Stimulated activated CD4-positive, alpha-beta T cell treated with anti-CD3 and anti-CD28 coated beads, Interleukin-4, amount 100 ng/mL, for 4 hours (primary cell): Measurements from ENCODE around the gene CAMKMT.

ENCODE experiments used
- DNase-seq, 2 experiments: peaks; one replicate each; pipeline ENCODE4 v3.0.0-alpha.2; 2020

CAMKMT gene

DNA sequence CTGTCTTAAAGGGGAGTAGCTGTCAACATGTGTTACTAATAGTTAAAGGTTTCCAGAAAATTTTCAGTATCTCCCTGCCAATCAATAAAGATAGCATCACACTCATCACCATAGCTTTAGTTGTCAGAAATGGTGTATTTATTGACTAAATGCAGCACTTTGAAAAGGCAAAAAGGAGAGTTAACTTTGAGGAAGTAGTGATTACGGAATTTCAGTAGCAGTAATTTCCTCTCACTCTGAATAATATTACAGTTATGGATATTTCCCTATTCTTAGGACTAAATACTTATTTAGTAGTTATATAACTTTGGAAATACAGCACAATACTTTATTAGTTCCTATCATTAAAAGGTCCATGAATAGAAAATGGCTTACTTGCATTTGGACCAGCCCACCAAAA is 250.5 kb downstream of the CAMKMT start:
- no peak for DNase-seq

DNA sequence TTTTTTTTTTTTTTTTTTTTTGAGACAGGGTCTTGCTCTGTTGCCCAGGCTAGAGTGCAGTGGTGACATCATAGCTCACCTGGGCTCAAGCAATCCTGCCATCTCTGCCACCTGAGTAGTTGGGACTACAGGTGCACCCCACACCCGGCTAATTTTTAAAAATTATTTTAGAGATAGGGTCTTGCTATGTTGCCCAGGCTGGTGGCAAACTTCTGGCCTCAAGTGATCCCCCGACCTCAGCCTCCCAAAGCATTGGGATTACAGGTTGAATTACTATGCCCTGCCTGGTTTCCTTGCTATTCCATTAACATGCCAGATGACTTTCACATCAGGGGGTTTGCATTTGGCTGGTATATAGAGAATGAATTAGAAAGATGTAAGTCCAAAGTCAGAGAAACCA is 253.2 kb downstream of the CAMKMT start:
- DNase-seq: no peak

- DNase-seq: no peak
Observed at GRCh38 chr2:44615950-44616518, 254.3 kb downstream of the CAMKMT start.

- DNase-seq: no peak
Observed at GRCh38 chr2:44616667-44617155, 255.0 kb downstream of the CAMKMT start.

- no peak for DNase-seq
Observed at GRCh38 chr2:44618251-44619023, 256.7 kb downstream of the CAMKMT start.

DNA sequence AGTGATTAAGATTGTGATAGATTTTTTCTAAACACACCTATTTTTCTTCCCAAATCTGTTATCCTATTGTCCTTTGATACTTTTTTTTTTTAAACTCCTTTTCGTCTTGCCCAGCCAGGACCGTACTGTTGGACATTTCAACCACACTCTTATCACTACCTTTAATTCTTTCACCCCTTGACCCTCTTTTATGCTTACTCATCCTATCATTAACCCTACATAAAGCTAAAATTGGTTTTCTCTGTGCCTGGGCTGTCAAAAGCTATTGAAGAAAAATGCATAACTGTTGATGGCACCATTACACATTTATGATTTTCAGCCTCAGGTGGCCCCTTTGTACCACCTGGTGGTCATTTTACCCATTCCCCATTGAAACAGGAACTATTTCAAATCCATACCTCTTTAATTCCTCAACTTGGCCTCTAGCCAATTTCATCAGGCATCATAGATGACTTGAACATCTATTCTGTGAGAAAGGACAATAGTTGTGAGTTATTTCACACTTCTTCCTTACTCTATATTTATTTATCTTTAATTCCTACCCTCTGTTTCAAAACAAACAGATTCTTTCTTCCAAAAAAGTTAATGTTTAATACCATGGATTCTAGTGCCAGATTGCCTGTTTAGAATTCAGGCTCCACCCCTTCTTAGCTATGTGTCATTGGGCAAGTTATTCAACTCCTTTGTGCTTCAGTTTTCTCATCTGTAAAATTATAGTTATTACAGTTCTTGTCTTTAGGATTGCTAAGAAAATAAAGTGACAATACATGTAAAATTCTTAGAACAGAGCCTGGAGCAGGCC is 258.6 kb downstream of the CAMKMT start:
- DNase-seq: no peak

DNA sequence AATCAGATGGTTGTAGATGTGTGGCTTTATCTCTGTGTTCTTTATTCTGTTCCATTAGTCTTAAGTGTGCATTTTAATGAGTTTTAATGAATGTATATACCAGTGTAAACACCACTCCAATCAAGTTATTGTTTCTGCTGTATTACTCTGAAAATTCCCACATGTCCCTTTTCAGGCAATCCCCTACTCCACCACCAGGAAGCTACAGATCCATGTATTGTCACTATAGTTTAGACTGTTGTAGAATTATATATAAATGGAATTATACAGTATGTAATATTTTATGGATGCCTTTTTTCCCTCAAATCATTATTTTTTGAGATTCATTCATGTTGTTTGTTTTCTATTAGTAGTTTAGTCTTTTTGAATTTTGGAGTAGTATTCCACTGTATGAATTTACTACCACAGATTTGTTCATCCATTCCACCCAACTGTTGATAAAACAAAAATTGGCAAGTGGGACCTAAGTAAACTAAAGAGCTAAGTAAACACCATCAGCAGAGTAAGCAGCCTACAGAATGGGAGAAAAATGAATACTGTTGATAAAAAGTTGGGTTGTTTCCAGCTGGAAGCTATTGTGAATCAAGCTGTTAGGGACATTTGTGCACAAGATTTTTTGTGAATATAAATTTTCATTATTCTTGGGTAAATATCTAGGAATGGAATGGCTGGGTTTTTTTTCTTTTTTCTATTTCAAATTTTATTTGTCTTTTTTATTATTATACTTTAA is 262.0 kb downstream of the CAMKMT start:
- no peak for DNase-seq

DNA sequence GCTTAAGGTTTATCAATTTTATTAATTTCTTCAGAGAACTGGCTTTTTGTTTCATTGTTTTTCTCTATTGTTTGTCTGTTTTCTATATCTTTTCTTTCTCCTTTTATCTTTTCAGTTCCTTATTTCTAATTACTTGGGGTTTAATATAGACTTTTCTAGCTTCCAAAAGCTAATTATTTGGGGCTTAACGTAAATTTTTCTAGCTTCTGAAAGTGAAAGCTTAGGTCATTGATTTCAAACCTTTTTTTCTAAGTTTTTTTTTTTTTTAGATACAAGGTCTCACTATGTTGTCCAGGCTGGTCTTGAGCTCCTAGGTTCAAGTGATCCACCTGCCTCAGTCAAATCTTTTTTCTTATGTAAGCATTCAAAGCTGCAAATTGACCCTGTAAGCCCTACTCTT is 266.6 kb downstream of the CAMKMT start:
- DNase-seq: no peak

DNA sequence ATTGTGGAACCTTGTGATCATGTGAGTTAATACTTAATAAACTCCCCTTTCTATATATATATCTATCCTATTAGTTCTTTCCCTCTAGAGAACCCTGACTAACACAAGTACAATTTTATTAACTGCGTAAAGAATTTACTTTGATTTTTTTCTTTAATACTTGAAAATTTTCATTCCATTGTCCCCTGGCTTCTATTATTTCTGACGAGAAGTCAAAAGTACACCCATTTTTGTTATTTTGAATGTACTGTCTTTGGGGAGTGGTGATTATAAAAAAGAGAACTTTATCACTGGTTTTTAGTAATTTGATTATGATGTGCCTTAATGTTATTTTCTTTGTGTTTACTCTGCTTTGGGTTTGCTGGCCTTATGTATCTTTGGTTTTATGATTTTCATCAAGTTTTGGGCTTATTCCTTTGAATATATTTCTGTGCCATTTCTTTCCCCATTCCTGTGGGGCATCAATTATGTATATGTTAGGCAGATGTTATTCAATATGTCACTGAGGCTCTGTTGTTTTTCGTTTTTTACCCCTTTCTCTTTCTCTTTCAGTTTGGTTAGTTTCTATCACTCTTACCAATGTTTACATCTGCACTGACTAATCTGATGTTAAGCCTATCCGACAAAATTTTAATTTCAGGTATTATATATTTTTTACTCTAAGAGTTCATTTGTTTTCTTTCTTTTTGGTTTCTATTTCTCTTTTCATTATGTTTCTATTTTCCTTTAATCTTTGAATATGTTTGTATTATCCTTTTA is 271.4 kb downstream of the CAMKMT start:
- DNase-seq: no peak

- no peak for DNase-seq
Observed at GRCh38 chr2:44635725-44636124, 274.0 kb downstream of the CAMKMT start.

DNA sequence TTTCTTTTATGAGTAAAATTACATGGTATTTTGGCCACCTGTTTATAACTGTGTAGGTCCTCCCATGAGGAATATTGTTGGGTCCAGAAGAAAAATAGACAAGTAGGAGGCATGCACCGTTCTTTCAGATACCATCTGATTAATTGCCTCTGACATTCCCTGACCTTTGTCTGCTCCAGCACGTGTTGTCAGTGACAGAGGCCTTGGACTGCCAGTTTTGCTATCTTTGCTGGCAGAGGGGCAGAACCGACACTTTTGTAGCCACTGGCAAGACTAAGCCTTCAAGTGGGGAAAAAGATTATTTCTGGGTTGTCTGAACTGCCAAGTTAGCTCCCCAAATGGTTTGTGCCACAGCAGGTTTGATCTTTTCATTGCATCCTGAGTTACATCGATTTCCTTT is 276.9 kb downstream of the CAMKMT start:
- no peak for DNase-seq

- DNase-seq: no peak
Observed at GRCh38 chr2:44639399-44639798, 277.7 kb downstream of the CAMKMT start.

DNA sequence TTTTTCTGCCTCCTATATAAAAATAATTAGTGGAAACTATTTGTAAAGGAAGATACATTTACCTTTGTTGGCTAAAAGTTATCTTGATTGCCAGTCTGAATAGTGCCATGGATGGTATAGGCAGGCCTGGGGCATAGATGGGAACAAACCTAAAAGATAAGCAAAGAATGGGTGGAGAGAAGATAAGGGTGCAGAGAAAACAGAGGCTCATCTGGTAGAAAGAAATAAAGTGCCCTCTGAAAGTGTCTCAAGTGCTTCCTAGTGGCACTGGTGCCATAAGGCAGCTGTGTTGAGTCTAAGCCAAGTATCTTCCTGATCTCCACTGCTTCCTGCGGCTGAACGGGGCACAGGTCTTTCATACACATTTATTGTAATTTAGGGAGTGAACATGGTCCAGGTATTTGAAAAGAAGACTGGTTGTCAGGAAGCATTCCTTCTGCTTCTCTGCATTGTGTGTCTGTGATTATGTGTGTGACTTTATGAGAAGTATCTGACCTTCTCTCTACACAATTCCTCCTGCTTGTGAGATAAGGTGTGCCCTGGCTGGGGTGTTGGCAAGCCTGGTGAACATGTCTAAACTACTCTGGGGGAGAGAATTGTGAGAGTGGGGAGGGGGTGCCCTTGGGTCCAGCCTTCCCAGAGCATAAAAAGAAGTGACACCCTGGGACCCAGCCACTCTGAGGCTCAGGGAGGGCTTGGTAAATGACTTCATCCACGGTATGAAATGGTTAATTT is 280.5 kb downstream of the CAMKMT start:
- no peak for DNase-seq

DNA sequence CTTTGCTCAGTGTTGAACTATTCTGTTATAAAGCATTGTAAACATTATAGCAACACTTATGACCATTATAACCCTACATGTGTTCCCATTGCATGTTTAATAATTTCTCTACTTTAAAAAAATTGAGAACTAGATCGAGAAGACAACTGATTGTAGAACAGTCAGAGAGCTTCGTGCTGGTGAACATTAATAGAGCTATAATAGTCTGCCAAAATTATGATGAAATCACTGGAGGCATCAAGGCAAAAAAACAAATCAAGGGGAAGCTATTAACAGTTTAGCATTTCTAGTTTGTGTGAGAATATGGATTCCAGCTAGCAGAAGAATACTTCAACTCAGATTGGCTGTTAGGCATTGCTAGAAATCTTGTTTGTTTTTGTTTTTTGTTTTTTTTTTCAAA is 284.2 kb downstream of the CAMKMT start:
- DNase-seq: no peak

- DNase-seq: no peak
Observed at GRCh38 chr2:44649381-44649780, 287.6 kb downstream of the CAMKMT start.

DNA sequence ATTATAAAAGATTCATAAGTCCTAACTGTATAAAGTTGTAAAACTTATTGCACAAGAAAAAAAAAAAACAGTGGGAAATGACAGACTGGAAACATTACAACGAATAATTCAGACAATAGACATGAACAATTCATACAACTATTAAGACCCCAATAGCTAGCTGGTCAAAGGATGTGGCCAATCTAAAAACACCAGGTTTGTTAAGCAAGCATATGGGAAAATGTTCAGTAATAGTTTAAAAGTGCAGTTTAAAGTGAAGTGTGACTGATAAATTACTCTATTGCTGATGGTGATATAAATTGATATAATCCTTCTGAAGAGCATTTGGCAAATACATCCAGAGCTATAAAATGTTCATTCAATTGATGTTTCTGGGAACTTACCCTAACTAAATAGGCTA is 289.0 kb downstream of the CAMKMT start:
- DNase-seq: no peak

DNA sequence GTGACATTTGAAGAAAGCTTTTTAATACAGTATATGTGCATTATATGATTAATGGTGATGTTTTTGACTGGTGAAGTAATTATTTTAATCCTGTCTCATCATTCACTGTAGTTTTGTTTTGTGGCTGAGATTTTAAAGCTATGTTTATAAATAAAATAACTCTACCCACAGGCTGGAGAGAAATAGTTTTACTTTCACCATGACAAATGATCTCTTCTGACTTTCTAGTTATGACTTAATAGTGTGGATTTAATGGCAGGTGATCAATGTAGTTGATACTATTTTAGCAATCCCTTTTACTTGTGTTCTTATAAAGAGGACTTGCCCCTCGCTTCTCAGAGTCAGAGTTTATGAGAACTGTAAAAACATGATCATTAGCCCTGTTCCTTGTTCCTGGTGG is 290.2 kb downstream of the CAMKMT start:
- no peak for DNase-seq

DNA sequence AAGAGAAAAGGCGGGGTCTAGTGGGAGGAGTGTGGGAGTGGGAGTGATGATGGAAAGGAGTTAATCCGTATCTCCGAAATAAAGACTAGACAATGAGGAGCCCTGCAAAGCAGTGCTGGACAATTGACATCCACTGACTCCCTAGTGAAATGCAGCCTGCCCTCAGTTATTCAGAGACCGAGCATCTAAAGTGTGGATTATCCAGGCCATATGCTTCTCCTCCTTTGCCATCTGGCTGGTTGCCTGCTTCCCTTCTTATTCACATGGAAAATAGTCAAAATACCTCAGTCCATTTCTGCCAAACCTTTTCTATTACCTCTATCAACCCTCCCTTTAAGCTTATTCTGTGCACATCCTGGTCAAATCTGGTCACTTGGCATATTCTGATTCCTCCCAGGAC is 291.0 kb downstream of the CAMKMT start:
- no peak for DNase-seq

DNA sequence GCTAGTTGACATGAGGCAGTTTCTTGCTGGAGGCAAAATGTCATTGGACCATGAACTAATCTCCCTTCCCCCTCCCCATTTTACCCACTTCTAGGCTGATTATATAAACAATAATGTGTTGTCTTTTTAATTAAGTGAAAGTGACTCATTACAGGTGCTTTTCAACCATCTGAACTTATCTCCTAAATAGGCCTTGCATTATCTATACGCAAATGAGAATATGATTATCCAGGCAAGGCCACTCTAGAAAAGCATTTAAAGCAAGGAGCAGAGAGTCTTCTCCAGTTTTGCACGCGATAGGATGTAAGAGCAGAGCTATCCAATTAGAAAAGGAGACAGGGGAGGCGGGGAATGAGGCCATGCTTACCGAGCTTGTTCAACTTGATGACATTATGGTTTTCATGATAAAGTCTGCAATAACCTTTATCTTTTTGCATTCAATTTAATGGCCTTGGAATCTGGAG is 293.7 kb downstream of the CAMKMT start:
- DNase-seq: no peak

DNA sequence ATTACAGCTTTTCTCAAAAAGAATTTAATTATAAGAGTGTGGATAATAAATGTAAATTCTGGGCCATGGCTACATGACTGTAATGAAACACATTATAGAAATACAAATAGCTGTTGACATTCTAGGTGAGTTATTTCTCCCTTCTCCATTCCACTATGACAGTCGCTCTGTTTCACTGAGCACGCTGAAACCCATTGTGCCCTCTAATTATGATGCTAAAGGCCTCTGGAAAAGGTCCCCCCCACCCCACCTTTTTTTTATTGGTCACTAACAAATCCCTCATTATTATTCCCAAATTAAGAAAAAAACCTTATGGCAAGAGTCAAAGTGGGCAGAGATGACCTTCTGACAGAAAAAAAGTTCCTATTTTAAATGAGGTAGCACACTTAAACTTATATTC is 294.7 kb downstream of the CAMKMT start:
- DNase-seq: no peak

- no peak for DNase-seq
Observed at GRCh38 chr2:44663471-44664073, 301.8 kb downstream of the CAMKMT start.
